Measurements from ENCODE around the gene NMT2.

GRCh38 chr10:15092855-15093408 lies 75.6 kb downstream of the NMT2 start:
- no peak for TF ChIP-seq CTCF (IDR thresholded peaks at IDR 0.05)
- TF ChIP-seq POLR2A (IDR thresholded peaks at IDR 0.05), result no peak
- no peak for TF ChIP-seq POLR2AphosphoS5 (IDR thresholded peaks at IDR 0.05)

Measured in prostate gland (tissue), 2 donors.